Pons (tissue), 1 donor: ENCODE measurements around the gene AGAP1.

Source experiments
- DNase-seq: peaks from one replicate; pipeline ENCODE4 v3.0.0-alpha.2; 2016; ENCODE audit warnings: low spot score

Gene AGAP1

GRCh38 chr2:235489897-235490296, 3.9 kb upstream of the AGAP1 start:
- DNase-seq: no peak

- no peak for DNase-seq
Measured at GRCh38 chr2:235492850-235493344, 946 bp upstream of the AGAP1 start.

- no peak for DNase-seq
Measured at GRCh38 chr2:235493402-235493774, 455 bp upstream of the AGAP1 start.

GRCh38 chr2:235494716-235495372, 1.0 kb downstream of the AGAP1 start:
- DNase-seq: no peak

- DNase-seq: no peak
Measured at GRCh38 chr2:235495373-235496238, 1.8 kb downstream of the AGAP1 start.

- DNase-seq: peak; percentile 60
Measured at GRCh38 chr2:235496239-235496621, 2.4 kb downstream of the AGAP1 start.

GRCh38 chr2:235497096-235497495, 3.3 kb downstream of the AGAP1 start:
- DNase-seq: peak; percentile 82

- DNase-seq: no peak
Measured at GRCh38 chr2:235498541-235498940, 4.7 kb downstream of the AGAP1 start.

- DNase-seq: no peak
Measured at GRCh38 chr2:235498946-235499812, 5.3 kb downstream of the AGAP1 start.

GRCh38 chr2:235500110-235500760, 6.4 kb downstream of the AGAP1 start:
- DNase-seq: no peak

- no peak for DNase-seq
Measured at GRCh38 chr2:235500761-235501672, 7.2 kb downstream of the AGAP1 start.

GRCh38 chr2:235501673-235502031, 7.8 kb downstream of the AGAP1 start:
- no peak for DNase-seq

GRCh38 chr2:235502336-235502735, 8.5 kb downstream of the AGAP1 start:
- DNase-seq: no peak

- peak; percentile 88 for DNase-seq
Measured at GRCh38 chr2:235504441-235505180, 10.8 kb downstream of the AGAP1 start.

GRCh38 chr2:235505181-235505741, 11.4 kb downstream of the AGAP1 start:
- DNase-seq: peak; percentile 75

GRCh38 chr2:235506291-235506996, 12.6 kb downstream of the AGAP1 start:
- no peak for DNase-seq

GRCh38 chr2:235506997-235507615, 13.3 kb downstream of the AGAP1 start:
- no peak for DNase-seq

- no peak for DNase-seq
Measured at GRCh38 chr2:235507928-235508327, 14.1 kb downstream of the AGAP1 start.
